NCI-H2171 (cell line): ENCODE measurements around the gene REX1BD.
"Not testable (repeated sequence)": the region's sequence is repeated elsewhere in the genome, so short reads cannot be mapped to it uniquely, and the experiment has no call there.

Experiments used
- DNase-seq: peaks from one replicate; lab custom pipeline; 2025; lab: John Stamatoyannopoulos, UW

Gene REX1BD

DNA sequence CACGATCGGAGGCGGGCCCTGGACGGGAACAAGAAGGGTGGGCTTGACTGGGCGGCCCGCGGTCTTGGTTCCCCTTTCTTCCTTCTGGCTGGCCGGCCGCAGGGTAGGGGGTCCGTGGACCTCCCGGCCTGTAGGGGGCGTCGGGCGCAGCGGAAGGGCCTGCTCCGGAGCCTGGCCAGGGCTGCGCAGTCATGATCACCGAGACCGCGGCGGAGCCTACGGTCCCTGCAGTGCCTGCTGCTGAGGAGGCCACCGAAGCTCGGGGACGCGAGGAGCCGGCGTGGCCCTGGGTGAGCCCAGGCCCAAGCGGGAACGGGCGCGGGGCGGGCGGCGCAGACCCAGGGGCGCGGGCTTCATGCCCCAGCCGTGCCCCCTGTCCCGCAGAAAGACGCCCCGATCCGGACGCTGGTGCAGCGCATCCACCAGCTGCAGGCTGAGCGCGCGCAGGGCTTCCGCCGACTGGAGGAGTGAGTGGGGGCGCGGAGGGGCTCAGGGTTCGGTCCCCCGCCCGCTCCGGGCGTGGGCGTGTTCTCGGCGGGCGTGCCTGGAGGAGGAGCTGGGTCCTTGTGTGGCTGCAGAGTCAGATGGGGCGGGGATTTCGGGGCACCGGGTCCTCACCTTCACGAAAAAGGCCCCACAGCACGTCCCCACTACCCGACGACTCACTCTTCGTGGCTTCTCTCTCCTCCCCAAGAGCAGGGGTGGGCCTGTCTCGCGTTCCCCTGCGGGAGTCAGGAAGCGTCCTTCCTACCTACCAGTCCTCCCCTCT, at the start of gene REX1BD:
REX1BD (plus strand) TSS at position 188 of the 769 bp plus-strand sequence; CDS start at position 192, 4 bp downstream.
- DNase-seq, result peak; percentile 86

DNA sequence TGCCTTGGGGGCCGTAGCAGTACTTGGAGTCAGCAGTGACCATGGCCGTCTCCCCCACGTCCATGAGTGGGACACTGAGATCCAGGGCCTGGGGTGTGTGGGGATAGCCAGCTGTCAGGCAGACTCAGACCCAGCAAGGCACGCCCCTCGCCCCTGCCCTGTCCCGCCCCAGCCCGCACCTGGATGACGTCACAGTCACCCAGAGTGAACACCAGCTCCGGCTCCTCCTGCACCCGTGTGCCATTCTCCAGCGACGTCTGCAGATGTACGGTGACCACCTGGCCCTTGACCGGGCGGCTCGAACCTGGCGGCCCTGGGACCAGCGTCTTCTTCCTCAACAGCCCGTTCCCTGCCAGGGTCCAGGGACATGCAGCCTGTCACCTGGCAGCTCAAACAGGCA, 49.2 kb upstream of the REX1BD start:
- no peak for DNase-seq

DNA sequence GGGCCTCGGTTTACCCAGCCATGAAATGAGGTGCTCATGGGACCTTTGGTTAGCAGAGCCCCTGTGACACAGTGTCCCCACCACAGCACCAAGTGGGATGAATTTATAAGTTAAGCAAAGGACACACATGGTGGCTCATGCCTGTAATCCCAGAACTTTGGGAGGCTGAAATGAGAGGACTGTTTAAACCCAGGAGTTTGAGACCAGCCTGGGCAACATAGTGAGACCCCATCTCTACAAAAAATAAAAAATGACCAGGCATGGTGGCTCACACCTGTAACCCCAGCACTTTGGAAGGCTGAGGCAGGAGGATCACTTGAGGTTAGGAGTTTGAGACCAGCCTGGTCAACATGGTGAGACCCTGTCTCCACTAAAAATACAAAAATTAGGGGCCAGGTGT, 48.4 kb upstream of the REX1BD start:
- DNase-seq, result not testable (repeated sequence)

DNA sequence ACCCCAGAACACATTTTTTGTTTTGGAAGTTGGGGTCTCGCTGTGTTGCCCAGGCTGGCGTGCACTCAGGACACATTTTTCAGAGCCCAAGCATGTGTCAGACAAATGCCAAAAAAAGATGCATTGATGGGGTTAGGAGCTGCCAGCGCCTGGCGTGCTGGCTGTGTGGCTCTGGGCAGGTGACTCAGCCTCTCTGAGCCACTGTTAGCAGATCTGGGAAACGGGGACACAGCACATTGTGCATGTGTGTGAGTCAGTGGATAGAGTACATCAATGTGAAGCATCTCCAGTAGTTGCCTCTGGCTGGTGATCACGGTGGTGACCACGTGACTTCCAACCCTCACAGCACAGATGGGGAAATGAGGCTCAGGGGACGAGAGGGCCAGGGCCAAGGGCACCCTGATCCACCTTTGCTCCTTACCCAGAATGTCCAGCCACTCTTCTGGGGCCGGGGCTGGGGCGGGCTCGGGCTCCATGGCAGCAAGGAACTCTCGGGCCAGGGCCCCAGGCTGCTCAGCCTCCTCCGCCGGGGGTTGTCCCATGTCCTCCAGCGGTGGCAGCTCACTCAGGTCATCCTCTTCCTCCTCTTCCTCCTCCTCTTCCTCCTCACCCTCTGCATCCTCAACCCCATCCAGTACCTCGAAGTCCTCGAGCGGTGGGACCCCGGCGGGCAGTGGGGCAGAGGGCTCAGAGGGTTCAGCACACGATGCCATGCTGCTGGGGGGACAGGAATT, 47.2 kb upstream of the REX1BD start:
- no peak for DNase-seq

DNA sequence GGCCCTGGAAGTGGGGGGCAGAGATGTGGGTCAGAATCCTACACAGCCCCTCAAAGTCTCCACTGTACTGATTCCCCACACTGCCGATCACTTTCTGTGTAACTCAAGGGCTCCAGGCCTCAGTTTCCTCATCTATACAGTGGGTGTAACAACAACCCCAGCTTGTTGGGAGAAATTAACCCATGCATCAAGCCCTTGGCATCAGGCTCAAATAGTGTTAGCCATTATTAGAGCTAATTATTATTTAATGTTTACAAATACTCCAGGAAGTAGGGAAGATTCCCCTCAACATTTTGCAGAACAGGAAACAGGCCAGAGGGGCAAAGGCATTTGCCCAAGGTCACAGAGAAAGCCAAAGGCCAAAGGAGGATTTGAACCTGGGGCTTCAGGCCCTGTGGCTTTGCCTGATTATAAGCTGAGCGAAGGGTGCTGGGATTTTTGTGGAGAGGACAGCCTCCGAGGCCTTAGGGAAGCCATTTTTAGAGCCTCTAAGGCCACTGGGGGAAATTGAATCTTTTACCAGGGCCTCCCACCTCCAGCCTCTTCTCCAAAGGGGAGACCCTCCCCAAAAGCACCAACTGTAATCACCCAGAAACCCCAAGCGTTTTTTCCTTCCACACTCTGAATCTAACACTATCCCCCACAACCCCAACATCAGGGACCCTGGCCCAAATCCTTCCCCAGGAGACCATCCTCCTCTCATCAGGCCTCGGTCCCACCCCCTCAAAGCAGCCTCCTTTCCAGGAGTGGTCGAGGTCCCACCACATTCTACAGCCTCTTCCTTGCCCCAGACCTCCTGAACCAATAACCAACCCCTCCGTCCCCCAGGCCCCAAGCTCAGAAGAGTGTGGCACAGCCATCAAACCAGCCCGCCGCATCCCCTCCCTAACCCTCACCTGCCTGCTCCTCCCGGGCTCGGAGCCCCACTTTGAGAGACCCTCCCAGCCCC, 46.3 kb upstream of the REX1BD start:
- DNase-seq, result no peak

DNA sequence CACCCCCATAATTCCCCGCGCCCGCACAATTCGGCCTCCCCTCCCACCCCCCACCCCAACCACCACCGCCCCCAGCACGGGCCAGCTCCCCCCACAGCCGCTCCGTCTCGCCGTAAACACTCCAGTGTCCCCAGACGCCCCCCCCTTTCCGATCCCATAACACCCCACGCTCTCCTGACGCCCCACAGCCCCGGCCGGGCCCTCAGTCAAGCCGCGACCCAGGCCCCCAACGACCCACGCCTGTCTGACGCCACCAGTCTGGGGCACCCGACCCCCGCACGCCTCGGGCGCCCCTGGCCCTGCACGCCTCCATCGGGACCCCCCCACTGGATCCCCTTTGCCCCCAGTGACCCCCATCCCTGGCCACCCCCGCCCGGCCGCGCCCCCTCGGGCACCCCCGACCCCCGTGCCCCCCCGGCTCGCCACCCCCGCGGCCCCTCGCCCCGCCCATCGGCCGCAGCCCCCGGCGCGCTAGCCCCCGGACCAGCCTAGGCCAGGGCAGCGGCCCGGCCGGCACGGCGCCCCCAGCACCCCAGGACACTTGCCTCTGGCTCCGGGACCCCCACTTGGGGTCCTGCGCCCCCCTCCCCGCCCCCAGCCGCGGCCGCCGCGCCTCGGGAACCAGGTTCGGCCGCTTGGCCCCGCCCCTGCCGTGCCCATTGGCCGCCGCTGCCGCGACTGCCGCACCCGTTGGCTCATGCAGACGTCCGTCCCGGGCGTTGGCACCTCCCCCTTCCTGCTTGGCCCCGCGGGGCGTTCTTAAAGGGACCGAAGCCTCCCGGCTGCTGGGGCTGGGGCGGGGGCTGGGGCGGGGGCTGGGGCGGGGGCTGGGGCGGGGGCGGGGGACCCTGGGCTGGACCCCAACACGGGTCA, 45.4 kb upstream of the REX1BD start, which contains the start of gene FKBP8:
FKBP8 (minus strand) TSS at position 633 of the 873 bp plus-strand sequence. CDS start 1,603 bp downstream, outside the sequence.
- peak; percentile 89 for DNase-seq

DNA sequence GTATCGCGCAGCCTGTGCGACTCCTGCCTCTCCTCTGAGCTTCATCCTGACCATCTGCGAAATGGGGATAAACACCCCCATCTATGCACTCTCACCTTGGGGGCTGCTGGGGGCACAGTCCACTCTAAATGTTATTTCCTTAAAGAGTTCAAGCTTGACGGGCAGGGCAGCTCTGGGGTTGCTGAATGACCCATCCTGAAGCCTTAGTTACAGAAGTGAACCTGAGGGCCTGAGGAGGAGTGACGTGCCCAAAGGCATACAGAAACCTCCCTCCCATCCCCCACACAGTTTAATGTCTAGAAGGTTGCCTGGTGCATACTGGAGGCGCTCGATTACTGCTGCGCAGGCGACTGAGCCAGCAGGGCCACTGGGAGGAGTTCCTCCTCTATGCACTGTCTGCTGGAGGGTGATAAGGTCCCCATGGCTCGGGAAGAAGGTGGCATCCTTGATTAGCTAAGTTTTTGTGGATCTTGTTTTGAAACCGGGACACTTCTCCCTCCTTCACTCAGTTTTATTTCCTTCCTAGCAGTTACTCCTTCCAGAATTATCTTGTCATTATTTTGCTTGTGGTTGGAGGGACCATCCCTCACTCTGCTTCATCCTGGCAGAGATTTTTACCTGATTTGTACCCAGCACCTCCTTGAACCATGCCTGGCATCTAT, 44.7 kb upstream of the REX1BD start:
- no peak for DNase-seq

DNA sequence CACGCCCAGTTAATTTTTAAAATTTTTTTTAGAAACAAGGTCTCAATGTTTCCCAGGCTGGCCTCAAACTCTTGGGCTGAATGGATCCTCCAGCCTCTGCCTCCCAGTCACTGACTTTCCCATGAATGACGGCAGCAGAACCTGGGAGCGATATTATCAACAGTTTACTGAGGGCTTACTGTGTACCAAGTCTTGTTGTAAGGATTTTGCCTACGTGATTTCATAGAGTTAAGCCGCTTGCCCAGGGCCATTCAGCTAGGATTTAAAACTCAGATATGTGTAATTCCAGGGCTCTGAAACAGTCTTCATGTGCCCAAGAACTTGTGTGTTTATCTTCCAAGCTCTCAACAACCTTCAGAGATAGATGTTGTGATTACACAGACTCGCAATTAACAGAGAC, 37.0 kb upstream of the REX1BD start:
- no peak for DNase-seq

DNA sequence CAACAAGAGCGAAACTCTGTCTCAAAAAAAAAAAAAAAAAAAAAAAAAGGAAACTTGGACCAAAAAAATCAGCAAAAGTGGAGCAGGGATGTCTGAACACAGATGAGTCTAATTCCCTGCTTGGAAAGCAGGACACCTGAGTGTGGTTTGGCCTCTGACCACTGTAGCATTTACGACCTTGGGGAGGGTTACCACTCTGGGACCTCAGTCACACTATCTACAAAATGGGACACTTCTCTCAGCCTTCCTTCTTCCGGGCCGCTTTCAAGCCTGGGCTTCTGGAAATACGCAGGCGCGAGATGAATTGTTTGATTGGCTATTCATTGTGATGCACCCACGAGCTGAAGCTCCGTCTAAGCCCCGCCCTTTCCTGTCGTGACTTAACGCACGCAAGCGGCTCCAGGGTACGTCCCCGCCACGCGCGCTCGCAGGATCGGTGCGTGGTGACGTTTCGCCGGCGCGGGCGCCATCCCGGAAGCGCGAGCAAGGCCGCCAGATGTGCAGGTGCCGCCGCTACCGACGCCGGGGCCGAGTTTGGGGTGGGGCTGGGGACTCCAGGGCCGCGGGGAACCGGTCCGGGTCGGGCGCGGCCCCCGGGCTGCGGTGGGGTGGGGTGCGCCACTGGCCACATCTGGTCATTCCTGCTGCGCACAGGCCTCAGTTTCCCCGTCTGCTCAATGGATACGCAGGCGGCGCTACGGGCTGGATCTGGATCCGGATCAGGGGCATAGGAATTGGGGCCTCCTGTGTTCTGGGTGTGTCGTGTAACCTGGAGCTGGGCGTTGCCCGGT, 31.0 kb upstream of the REX1BD start, which contains the start of gene KXD1:
KXD1 (plus strand) TSS at position 460 of the 791 bp plus-strand sequence. CDS start 4,187 bp downstream, outside the sequence.
- DNase-seq, result peak; percentile 98

DNA sequence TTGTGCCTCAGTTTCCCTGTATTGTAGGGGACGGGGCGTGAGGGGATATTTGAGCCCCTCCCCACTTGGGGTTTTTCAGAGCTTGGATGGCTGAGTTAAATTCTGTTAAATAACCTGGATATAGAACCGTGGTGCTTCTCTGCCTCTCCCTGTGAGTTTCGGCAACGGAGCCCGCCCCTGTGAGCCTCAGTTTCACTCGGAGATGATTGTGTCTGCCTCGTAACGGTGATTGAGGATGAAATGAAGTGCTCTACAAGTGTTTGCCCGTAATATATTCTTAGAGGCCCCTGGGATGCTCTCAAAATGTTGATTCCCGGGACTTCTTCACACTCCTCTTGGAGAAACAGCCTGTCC, 30.4 kb upstream of the REX1BD start:
- DNase-seq, result no peak

DNA sequence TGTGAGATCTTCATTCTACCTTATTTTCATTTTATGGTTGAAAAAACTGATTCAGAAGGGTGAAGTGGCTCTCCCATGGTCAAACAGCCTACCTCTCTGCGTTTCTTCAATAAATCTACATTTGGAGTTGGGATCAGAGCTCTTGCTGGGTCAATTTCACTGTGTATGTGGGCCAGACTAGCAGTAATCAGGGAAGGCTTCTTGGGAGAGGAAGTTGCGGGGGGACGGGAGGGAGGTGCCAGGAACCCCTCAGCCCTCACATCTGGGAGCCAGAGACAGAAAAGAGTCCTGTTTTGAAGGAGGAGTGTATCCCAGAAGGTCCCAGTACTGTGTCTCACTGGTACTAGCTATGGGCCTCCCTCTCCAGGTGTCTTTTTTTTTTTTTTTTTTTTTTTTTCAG, 30.0 kb upstream of the REX1BD start:
- DNase-seq, result no peak

DNA sequence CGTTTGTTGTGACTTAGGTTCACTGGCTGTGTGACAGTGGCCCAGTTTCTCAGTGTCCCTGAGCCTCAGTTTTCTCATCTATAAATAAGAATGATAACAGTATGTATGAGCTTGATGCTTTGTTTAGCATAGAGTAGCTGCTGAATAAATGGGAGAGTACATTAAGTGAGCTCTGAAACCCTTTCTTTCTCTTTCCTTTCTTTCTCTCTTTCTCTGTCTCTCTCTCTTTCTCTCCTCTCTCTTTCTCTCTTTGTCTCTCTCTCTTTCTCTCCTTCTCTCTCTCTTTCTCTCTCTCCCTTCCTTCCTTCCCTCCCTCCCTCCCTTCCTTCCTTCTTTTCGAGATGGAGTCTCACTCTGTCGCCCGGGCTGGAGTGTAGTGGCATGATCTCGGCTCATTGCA, 28.9 kb upstream of the REX1BD start:
- no peak for DNase-seq

DNA sequence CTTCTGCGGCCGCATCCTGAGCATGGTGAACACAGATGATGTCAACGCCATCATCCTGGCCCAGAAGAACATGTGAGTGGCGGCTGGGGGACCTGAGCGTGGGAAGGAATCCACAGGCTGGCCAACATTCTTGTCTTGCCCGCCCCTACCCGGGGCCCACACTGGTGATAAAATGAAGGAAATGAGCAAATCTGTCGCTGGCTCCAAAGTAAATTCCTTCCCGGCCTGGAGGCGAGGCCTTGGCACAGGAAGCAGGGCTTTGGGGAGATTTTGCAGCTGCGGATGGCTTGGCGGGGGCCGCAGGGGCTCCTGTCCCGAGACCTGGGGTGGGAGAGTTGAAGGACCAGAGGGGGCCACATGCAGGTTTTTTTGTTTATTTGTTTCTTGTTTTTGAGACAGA, 26.5 kb upstream of the REX1BD start:
- DNase-seq, result no peak

DNA sequence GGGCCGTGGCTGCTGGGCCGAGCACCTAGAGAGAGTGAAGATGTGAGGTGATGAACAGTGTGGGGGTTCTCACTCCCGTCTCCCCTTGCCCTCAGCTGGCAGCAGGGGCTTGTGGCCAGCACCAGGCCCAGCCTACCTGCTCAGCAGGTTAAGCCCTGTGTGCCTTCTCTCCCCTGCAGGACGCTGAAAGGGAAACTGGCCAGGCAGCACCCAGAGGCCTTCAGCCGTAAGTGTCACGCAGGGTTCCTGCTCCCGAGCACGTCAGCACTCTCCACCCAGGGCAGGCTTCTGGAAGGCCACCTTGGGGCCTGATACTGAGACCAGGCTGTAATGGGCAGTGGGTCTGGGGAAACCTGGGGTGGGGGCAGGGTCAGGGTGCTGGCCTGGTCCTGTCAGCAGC, 21.6 kb upstream of the REX1BD start:
- no peak for DNase-seq

DNA sequence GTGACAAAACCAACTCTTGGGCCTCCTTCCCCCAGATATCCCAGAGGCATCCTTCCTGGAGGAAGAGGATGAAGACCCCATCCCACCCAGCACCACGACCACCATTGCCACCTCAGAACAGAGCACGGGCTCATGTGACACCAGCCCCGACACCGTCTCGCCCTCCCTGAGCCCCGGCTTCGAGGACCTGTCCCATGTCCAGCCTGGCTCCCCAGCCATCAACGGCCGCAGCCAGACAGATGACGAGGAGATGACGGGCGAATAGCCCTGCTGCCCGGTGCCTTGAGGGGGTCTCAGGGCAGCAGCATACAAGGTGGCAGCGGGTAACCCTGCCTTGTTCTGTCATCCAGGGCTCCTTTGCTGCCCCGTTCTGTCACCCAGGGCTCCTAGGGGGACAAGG, 20.2 kb upstream of the REX1BD start:
- no peak for DNase-seq

DNA sequence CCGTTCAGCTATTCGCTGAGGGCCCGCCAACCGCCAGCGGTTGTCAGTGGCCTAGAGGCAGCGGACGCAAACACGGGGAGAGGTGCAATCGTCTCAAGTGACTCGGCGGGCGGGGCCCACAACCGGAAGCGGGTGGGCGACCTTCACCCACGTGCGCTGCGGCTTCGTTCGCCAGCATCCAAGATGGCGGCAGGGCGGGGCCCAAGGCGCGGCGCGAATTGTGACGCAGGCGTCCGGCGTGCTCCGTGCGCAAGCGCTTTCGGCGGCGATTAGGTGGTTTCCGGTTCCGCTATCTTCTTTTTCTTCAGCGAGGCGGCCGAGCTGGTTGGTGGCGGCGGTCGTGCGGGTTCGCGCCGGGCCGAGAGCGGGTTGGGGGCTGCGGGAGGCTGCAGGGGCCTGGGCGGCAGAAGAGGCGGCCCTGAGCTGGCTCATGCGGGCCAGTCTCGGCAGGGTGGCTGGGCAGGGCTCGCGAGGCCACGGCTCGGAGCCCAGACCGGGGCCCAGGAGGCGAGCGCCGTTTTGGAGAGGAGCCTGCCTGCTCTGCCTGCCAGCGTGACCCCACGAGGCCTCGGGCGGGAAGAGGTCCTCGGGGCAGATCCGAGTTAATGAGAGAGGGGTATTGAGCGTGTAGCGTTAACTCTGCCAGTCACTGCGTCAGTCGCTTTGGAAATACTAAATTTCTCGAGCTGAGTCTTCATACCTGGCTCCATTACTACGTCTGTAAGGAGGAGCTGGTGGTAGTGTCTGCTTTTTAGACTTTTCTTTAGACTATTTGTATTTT, 16.8 kb upstream of the REX1BD start, which contains the start of gene UBA52:
UBA52 (plus strand) TSS at position 294 of the 781 bp plus-strand sequence. CDS start 1,444 bp downstream, outside the sequence.
- DNase-seq, result peak; percentile 99

DNA sequence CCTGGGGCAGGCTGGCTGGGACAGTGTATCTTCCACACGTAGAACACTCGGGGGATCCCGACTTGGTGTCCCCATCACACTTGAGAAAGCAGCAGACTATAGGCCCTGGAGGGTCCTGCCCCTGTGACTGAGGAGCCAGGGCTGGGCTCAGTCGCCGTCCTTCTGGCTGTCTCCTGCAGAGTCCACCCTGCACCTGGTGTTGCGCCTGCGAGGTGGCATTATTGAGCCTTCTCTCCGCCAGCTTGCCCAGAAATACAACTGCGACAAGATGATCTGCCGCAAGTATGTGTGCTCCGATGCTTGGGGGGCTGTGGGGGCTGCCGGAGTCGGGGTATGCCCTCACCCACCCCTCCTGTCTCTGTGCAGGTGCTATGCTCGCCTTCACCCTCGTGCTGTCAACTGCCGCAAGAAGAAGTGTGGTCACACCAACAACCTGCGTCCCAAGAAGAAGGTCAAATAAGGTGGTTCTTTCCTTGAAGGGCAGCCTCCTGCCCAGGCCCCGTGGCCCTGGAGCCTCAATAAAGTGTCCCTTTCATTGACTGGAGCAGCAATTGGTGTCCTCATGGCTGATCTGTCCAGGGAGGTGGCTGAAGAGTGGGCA, 13.8 kb upstream of the REX1BD start:
- no peak for DNase-seq

DNA sequence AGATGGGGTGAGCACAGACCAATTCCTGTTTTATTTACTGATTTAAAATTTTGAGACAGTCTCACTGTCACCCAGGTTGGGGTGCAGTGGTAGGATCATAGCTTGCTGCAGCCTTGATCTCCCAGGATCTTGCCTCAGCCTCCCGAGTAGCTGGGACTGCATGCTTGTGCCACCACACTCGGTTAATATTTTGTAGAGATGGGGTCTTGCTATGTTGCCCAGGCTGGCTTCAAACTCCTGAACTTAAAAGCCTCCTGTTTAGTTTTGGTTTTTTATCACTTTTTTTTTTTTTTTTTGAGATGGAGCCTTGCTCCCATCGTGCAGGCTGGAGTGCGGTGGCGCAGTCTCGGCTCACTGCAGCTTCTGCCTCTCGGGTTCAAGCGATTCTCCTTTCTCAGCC, 12.2 kb upstream of the REX1BD start:
- DNase-seq, result no peak
